Fibroblast of villous mesenchyme (primary cell): Measurements from ENCODE around the gene MINDY4. TPM values are rescaled to one million over a fixed set of nuclear protein-coding genes. Genes with fewer than 3 reads are reported as not detected.

Source experiments
- DNase-seq: peaks from one replicate; pipeline ENCODE4 v3.0.0-alpha.2; 2010; ENCODE audit warnings: low read depth
- H3K4me3 ChIP-seq: 2 replicates; pipeline ENCODE4 v1.5.1; 2011; ENCODE audit warnings: low read depth, mild to moderate bottlenecking, low read length
- total RNA-seq: library from RNA; depleted of rRNA; stranded (reverse); fragments of >200 nt; gene quantifications from 2 replicates; pipeline ENCODE4 v1.2.3, GENCODE V29; 2012
- TF ChIP-seq, protein P1 (sequence below): IDR thresholded peaks from 2 replicates; pipeline ENCODE4 v1.5.1; 2012; ENCODE audit warnings: low read depth, mild to moderate bottlenecking, low read length; ENCODE audit not compliant: insufficient read depth

The MINDY4 gene
- total RNA-seq, 1 donor, result 17.3 TPM

- TF ChIP-seq, protein P1, sequence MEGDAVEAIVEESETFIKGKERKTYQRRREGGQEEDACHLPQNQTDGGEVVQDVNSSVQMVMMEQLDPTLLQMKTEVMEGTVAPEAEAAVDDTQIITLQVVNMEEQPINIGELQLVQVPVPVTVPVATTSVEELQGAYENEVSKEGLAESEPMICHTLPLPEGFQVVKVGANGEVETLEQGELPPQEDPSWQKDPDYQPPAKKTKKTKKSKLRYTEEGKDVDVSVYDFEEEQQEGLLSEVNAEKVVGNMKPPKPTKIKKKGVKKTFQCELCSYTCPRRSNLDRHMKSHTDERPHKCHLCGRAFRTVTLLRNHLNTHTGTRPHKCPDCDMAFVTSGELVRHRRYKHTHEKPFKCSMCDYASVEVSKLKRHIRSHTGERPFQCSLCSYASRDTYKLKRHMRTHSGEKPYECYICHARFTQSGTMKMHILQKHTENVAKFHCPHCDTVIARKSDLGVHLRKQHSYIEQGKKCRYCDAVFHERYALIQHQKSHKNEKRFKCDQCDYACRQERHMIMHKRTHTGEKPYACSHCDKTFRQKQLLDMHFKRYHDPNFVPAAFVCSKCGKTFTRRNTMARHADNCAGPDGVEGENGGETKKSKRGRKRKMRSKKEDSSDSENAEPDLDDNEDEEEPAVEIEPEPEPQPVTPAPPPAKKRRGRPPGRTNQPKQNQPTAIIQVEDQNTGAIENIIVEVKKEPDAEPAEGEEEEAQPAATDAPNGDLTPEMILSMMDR, result no peak
- H3K4me3 ChIP-seq, result no peak overlapping the region
- peak; percentile 39 for DNase-seq
These were observed 74.4 kb downstream of the MINDY4 start for GRCh38 chr7:30845426-30846135.

GRCh38 chr7:30846378-30846777 is 75.2 kb downstream of the MINDY4 start:
- no peak overlapping the region for H3K4me3 ChIP-seq
- TF ChIP-seq, protein P1, result no peak
- no peak for DNase-seq

- TF ChIP-seq, protein P1, result no peak
- DNase-seq, result no peak
- H3K4me3 ChIP-seq, result no peak overlapping the region
These were observed 77.1 kb downstream of the MINDY4 start for GRCh38 chr7:30848121-30848855.

GRCh38 chr7:30849565-30849964 is 78.3 kb downstream of the MINDY4 start:
- TF ChIP-seq, protein P1, result no peak

DNA sequence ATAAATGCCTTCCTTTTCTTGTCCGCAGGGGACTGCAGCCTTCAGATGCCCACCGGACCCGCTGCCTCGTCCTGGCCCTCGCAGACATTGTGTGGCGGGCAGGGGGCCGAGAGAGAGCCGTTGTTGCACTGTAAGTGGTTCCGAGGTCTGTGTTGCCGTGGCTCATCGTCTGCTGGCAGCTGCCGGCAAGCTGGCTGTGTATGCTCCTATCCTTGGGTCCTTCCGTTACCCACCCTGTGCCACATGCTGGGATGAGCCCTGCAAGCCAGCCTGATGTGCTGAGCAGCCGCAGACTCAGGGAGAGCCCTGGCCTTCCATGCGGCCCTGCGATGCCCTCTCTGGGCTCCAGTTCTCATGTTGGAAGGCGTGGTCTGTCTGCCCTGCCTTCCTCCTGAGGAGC is 79.2 kb downstream of the MINDY4 start:
- TF ChIP-seq, protein P1, result no peak
- DNase-seq, result no peak
- H3K4me3 ChIP-seq, result no peak overlapping the region

More at GRCh38 chr7:30849565-30849964, 78.3 kb downstream of the MINDY4 start:
- no peak overlapping the region for H3K4me3 ChIP-seq
- no peak for DNase-seq

GRCh38 chr7:30851651-30852307 is 80.6 kb downstream of the MINDY4 start:
- TF ChIP-seq, protein P1, result no peak
- DNase-seq, result no peak
- H3K4me3 ChIP-seq, result no peak overlapping the region
